ENCODE data around the gene SIRPG. TPM values are rescaled to one million over a fixed set of nuclear protein-coding genes. Genes with fewer than 3 reads are reported as not detected.

Gene SIRPG
- total and polyA plus RNA-seq, 10 of the 15 experiments (the other 5 are each of a cell fraction or from before 2014, with no cell fraction given), result 1.1 to 13.0 (median 4.1) TPM

DNA sequence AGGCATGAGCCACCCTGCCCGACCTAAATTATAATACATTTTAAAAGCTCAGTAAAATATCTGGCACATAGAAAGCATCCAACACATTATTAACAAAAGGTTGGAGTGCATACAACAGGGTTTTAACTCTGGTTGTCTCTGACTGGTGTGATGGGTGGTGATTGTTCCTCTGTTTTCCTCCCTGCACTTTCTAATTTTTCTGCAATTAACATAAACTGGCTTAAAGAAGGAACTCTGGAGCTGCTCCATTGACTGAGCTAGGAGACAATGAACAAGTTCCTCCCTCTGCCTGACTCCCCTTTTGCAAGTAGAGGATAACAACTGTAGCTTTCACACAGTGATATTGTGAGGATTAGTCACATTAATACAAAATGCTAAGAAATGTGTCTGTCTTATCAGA lies 48.5 kb upstream of the SIRPG start:
- Histone ChIP-seq H3K36me3 (ENCODE audit: control insufficient read depth in 2 of 2, insufficient read depth in 2 of 2, low read length in 1 of 2) (no peaks in the 10 kb centered on the region), H2AFZ (ENCODE audit: control insufficient read depth, low read depth, low read length) (no peak overlapping the region), H4K20me1 (ENCODE audit: control insufficient read depth, insufficient read depth) (no peaks in the 10 kb centered on the region), H3K27ac (ENCODE audit: control insufficient read depth, insufficient read depth) (no peak overlapping the region), H3K4me3 (no peak overlapping the region), H3K27me3 (replicated peaks in 1 of 2; ENCODE audit: control insufficient read depth in 2 of 2, insufficient read depth in 2 of 2, low read length in 1 of 2) (no peaks in the 10 kb centered on the region; a peak in 1 of 4 replicates), H3K4me1 (ENCODE audit: control insufficient read depth, insufficient read depth, low read length) (peaks cover 3% of the 10 kb centered on the region), H3K9me3 (replicated peaks; ENCODE audit: control insufficient read depth, insufficient read depth, low read length) (no peaks in the 10 kb centered on the region), H3K9ac (ENCODE audit: control insufficient read depth, insufficient read depth, low read length) (no peak overlapping the region), H3K79me2 (ENCODE audit: control insufficient read depth, insufficient read depth, low read length) (no peaks in the 10 kb centered on the region), H3K4me2 (ENCODE audit: control insufficient read depth, insufficient read depth) (no peak overlapping the region)
- intact Hi-C loops (cut with micrococcal nuclease; ENCODE audit: unreplicated experiment), result no loop called here
- DNase-seq (ENCODE audit: low read depth, low spot score) (no peak), FAIRE-seq (no peak), ATAC-seq (no peak)
- SMC1A ChIA-PET (ENCODE audit: uncharacterized antibody, unreplicated experiment), result no interaction called here
- BruUV-seq (replicated peaks), result no TSS peak
- POLR2A ChIA-PET, result interaction anchor here (1.1 kb wide), 1 partner anchor 148 kb away, joined by 3 read pairs; no protein-coding TSS in a partner anchor
- CTCF ChIA-PET, result interaction anchor here (0.9 kb wide), 1 partner anchor 16 kb away, joined by 3 read pairs; no protein-coding TSS in a partner anchor
- RAD21 ChIA-PET (ENCODE audit: unreplicated experiment), result no interaction called here
- WGBS (ENCODE audit: insufficient coverage, insufficient replicate concordance, low lambda C conversion rate, missing lambda C conversion rate), result 6% methylated on average over 1 of the region's 1 CpG
- in situ Hi-C loops (cut with MboI), result no loop called here
- TF ChIP-seq, protein P1, sequence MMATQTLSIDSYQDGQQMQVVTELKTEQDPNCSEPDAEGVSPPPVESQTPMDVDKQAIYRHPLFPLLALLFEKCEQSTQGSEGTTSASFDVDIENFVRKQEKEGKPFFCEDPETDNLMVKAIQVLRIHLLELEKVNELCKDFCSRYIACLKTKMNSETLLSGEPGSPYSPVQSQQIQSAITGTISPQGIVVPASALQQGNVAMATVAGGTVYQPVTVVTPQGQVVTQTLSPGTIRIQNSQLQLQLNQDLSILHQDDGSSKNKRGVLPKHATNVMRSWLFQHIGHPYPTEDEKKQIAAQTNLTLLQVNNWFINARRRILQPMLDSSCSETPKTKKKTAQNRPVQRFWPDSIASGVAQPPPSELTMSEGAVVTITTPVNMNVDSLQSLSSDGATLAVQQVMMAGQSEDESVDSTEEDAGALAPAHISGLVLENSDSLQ (IDR thresholded peaks at IDR 0.05), result no peak
- TF ChIP-seq FOXM1 (IDR thresholded peaks at IDR 0.05; ENCODE audit: low read depth, low read length), result no peak
- TF ChIP-seq, protein P2, sequence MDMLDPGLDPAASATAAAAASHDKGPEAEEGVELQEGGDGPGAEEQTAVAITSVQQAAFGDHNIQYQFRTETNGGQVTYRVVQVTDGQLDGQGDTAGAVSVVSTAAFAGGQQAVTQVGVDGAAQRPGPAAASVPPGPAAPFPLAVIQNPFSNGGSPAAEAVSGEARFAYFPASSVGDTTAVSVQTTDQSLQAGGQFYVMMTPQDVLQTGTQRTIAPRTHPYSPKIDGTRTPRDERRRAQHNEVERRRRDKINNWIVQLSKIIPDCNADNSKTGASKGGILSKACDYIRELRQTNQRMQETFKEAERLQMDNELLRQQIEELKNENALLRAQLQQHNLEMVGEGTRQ (IDR thresholded peaks at IDR 0.05; ENCODE audit: borderline replicate concordance, low read depth, low read length), result no peak
- no peak for TF ChIP-seq TBL1XR1 (IDR thresholded peaks at IDR 0.05; ENCODE audit: low read depth, low read length)
- no peak for TF ChIP-seq RCOR1 (conservative IDR thresholded peaks at IDR 0.05; ENCODE audit: low read depth, low read length)
- TF ChIP-seq SUPT20H (IDR thresholded peaks at IDR 0.05; ENCODE audit: borderline replicate concordance, control insufficient read depth, low read depth, low read length), result no peak
- no peak for TF ChIP-seq KDM1A (IDR thresholded peaks at IDR 0.05; ENCODE audit: borderline replicate concordance)
- TF ChIP-seq ZNF24 (IDR thresholded peaks at IDR 0.05), result no peak
- no peak for TF ChIP-seq YY1 (IDR thresholded peaks at IDR 0.05; ENCODE audit: low read depth, low read length)
- no peak for TF ChIP-seq EGR1 (IDR thresholded peaks at IDR 0.05; ENCODE audit: borderline replicate concordance in 1 of 2, low read depth in 2 of 2, low read length in 2 of 2)
- TF ChIP-seq, protein P3, sequence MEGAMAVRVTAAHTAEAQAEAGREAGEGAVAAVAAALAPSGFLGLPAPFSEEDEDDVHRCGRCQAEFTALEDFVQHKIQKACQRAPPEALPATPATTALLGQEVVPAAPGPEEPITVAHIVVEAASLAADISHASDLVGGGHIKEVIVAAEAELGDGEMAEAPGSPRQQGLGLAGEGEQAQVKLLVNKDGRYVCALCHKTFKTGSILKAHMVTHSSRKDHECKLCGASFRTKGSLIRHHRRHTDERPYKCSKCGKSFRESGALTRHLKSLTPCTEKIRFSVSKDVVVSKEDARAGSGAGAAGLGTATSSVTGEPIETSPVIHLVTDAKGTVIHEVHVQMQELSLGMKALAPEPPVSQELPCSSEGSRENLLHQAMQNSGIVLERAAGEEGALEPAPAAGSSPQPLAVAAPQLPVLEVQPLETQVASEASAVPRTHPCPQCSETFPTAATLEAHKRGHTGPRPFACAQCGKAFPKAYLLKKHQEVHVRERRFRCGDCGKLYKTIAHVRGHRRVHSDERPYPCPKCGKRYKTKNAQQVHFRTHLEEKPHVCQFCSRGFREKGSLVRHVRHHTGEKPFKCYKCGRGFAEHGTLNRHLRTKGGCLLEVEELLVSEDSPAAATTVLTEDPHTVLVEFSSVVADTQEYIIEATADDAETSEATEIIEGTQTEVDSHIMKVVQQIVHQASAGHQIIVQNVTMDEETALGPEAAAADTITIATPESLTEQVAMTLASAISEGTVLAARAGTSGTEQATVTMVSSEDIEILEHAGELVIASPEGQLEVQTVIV (IDR thresholded peaks at IDR 0.05; ENCODE audit: borderline replicate concordance, partially characterized antibody), result no peak
- TF ChIP-seq, protein P4, sequence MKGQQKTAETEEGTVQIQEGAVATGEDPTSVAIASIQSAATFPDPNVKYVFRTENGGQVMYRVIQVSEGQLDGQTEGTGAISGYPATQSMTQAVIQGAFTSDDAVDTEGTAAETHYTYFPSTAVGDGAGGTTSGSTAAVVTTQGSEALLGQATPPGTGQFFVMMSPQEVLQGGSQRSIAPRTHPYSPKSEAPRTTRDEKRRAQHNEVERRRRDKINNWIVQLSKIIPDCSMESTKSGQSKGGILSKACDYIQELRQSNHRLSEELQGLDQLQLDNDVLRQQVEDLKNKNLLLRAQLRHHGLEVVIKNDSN (IDR thresholded peaks at IDR 0.05; ENCODE audit: borderline replicate concordance, extremely low read length, insufficient read depth, low read depth, low read length), result no peak
- no peak for TF ChIP-seq NFXL1 (IDR thresholded peaks at IDR 0.05; ENCODE audit: borderline replicate concordance)
- TF ChIP-seq NFYB (IDR thresholded peaks at IDR 0.05; ENCODE audit: insufficient read depth, low read depth, low read length), result no peak
- TF ChIP-seq, protein P5, sequence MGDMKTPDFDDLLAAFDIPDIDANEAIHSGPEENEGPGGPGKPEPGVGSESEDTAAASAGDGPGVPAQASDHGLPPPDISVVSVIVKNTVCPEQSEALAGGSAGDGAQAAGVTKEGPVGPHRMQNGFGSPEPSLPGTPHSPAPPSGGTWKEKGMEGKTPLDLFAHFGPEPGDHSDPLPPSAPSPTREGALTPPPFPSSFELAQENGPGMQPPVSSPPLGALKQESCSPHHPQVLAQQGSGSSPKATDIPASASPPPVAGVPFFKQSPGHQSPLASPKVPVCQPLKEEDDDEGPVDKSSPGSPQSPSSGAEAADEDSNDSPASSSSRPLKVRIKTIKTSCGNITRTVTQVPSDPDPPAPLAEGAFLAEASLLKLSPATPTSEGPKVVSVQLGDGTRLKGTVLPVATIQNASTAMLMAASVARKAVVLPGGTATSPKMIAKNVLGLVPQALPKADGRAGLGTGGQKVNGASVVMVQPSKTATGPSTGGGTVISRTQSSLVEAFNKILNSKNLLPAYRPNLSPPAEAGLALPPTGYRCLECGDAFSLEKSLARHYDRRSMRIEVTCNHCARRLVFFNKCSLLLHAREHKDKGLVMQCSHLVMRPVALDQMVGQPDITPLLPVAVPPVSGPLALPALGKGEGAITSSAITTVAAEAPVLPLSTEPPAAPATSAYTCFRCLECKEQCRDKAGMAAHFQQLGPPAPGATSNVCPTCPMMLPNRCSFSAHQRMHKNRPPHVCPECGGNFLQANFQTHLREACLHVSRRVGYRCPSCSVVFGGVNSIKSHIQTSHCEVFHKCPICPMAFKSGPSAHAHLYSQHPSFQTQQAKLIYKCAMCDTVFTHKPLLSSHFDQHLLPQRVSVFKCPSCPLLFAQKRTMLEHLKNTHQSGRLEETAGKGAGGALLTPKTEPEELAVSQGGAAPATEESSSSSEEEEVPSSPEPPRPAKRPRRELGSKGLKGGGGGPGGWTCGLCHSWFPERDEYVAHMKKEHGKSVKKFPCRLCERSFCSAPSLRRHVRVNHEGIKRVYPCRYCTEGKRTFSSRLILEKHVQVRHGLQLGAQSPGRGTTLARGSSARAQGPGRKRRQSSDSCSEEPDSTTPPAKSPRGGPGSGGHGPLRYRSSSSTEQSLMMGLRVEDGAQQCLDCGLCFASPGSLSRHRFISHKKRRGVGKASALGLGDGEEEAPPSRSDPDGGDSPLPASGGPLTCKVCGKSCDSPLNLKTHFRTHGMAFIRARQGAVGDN (IDR thresholded peaks at IDR 0.05), result no peak

Data from GM12878 (cell line).